Limb (tissue), 2 donors: ENCODE data around the gene PAPOLA.
"Not testable (repeated sequence)": the region's sequence is repeated elsewhere in the genome, so short reads cannot be mapped to it uniquely, and the experiment has no call there.

Source experiments
- DNase-seq, 2 donors: peaks; one replicate each; pipeline ENCODE4 v3.0.0-alpha.2; 2016; ENCODE audit errors: extremely low spot score in 2 of 2

PAPOLA gene

DNA sequence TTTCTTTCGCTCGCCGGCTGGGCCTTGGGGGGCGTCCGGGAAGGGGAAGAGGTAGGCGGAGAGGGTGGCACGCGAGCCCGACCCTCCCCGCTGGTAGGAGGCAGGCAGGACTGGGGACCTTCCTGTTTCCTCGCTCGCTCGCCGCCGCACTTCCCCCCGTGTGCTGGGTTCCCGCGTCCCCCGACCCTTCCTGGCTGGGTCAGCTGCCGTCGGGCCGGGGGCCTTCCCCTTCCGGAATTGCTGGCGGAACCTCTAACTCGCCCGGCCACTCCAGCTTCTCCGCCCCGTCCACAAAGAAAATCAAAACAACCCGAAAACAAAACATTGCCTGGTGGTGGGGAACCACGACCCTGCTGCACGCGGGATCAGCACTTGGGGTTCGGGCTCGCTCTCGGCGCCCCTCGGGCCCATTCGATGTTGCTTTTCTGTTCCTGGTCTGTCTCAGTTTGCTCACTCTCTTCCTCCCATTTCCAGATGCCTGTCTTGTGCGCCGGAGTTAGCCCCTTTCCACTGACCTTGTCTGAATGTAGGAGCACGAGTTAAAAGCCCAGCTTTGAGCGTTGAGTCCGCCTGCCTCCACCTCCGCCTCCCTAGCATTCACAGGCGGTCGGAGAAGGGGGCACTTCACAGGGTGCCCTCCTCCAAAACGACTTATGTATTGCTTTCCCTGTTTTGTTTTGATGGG lies 581 bp downstream of the PAPOLA start:
- peak in 1 of 2 donors; percentile 24 for DNase-seq

DNA sequence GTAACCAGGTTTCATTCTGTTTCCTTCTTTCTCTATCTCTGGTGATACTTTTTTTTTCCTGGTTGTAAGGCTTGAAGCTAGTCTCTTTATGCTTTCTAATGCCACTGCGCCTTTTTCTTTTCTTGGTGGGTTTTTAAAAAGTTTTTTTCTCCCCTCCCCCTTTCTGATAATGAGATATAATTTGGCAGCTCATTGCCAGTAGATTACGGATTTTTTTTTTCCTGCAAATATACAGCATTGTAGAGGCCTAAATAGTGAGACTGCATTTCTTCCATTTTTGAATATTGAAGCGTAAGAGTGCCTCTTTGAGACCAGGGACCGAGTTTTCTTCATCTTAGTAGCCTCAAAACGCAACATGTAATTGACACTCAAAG lies 1.1 kb downstream of the PAPOLA start:
- DNase-seq = no peak

DNA sequence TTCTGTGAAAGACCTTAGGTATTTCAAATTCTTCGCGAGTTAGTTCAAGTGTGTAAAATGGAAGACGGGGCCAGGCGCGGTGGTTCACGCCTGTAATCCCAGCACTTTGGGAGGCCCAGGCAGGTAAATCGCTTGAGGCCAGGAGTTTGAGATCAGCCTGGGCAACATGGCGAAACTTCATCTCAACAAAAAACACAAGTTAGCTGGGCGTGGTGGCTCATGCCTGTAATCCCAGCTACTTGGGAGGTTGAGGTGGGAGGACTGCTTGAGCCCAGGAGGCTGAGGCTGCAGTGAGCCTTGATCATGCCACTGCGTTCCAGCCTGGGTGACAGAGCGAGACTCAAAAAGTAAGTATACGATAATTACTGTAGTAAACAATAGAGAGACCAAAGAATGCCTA lies 2.2 kb downstream of the PAPOLA start:
- DNase-seq = not testable (repeated sequence)

DNA sequence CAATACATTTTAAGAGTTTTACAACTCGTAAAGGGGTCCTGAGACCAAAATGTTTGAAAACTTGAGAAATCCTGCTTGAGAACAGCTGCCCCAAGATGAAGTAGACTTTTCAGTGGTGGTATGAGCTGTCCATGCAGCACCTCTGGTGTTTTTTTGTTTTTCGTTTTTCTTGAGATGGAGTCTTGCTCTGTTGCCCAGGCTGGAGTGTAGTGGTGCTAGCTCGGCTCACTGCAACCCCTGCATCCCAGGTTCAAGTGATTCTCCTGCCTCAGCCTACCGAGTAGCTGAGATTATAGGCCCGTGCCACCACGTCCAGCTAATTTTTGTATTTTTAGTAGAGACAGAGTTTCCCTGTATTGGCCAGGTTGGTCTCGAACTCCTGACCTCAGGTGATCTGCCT lies 5.5 kb downstream of the PAPOLA start:
- no peak for DNase-seq

DNA sequence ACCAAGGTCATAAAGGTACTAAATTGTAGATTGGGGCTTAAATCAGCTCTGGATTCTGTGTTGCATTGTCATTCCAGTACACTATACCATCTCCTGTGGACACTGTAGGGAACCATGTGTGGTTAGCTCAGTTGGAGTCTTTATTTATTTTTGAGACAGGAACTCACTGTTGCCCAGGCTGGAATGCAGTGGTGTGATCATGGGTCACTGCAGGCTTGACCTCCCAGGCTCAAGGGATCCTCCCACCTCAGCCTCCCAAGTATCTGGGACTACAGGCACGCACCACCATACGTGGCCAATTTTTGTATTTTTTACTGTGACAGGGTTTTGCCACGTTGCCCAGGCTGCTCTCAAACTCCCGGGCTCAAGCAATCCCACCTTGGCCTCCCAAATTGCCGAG lies 6.7 kb downstream of the PAPOLA start:
- DNase-seq = no peak

DNA sequence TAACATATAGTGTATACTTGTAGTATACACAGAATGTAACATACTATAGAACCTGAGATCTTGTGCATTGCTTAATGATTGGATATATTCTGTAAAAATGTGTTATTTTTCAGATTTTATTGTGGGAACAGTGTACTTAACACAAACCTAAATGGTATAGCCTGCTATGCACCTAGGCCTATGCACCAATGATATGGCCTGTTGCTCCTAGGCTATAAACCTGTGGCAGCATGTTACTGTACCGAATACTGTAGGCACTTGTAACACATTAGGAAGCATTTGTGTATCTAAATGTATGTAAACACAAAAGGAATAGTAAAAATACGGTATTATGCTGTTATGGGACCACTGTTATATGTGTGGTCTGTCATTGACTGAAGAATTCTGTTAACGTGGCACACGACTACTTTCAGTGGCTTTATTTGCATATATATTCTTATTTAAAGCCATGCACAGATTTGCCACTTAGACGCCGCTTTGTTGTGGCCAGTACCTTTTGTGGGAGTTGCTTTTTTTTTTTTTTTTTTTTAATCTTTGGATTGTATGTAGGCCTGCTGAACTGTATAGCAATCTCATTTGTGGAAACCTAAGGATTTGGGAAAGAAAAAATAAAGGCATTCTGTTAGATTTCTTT lies 7.4 kb downstream of the PAPOLA start:
- DNase-seq = no peak

DNA sequence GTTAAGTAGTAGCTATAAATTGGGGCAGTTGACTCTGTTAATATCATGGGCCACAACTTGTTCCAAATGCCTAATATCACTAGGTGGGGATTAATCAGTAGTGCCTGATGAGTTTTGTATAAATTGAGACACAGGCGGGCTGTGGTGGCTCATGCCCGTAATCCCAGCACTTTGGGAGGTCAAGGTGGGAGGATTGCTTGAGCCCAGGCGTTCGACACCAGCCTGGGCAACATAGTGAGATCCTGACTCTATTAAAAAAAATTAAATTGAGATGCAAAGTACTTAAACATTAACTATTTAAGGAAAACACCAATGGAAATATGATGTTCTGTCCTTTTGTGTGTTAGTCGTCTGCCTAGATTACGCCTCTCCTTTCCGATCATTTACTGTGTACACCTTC lies 9.0 kb downstream of the PAPOLA start:
- DNase-seq = no peak

DNA sequence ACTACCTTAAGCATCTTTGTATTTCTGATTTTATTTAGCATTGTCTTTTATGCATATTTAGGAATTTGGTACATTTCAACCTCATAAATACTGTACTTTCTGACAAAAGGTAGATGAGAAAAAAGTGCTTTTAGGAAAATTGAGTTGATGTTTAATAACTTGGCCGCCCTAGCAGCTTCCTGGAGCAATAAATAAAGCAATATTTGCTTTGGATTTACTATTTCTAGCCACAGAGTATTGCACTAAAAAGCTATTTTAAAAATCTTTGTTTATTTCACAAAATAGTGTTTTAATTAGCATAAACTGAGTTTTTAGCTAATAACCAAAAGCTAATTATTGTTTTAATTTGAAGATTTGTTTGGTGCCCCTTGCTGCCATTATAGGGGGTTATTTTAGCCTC lies 9.5 kb downstream of the PAPOLA start:
- DNase-seq = no peak

DNA sequence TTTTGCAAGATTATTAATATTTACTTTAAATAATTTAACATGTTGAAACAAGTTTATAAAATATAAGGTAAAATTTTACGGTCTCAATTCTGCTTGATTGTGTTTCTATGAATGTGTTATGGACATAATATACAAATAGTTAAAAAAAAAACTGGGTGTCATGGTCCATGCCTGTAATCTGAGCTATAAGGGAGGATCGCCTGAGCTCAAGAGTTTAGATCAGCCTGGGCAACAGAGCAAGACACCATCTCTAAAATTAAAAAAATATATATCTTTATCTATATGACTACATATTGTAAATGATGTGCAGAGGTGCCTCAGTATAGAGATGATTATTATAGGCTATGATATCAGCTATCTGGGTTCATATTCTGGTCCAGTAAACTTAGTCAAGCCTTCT lies 9.9 kb downstream of the PAPOLA start:
- DNase-seq = no peak

DNA sequence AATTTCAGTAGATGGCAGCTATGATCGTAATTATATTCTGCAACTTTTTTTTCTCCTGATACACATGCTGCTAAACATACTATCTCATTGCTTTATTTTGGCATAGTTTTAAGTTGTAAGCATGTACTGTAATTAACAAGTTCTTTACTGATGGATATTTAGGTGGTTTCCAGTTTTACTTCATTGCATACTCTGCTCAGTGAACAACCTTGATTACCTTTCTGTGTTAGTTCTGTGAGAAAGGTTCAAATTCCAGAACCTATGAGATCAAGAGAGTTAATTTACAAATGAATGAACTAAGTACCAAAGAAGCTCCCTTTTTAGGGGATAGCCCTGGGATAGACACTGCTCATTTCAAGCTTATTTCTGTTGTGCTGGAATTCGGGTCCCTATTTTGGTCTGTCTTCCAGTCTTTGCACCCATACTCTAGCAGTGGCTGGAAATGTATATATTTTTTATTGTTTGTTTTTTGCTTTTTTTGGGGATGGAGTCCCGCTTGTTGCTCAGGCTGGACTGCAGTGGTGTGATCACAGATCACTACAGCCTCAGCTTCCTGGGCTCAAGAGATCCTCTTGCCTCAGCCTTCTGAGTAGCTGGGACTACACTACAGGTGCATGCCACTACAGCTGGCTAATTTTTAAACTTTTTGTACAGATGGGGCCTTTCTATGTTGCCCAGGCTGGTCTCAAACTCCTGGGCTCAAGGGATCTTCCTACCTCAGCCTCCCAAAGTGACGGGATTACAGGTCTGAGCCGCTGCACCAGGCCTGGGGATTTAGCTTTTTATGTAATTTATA lies 10.6 kb downstream of the PAPOLA start:
- no peak for DNase-seq

DNA sequence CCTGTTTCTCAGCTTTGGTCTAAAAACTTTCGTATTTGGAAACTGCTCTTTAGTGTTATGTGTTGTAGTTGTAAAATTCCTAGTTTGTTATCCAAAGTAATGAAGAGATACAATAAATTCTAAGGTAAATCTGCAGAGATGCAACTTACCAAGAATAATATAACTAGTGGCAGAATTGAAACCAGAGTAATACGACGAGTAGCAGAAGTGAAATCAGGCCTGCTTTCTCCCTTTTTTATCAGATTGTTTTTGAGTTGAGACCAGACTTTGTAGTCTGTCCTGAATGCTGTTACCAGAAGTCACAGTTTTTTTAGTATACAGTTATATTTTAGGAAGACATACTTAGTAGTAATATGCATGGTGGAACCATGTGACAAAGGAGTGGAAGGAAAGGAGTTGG lies 12.5 kb downstream of the PAPOLA start:
- DNase-seq = no peak

DNA sequence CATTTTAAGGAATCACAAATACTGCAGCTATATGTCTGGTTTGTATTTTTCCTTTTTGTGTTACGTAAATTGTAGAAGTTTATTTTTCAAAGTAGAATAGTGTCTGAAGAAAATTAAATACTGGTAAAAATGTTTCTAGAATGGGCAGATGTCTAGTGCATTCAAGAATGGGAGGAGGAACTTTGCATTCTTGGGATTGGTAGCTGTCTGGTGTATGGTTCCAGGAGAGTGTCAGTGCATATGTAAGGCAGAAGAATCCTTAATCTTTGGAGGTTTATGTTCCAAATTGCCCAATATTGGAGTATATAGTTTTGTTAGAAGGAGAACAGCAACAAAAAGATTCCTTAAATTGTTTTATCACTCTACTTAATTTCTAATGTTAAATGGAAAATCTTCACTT lies 13.5 kb downstream of the PAPOLA start:
- DNase-seq = no peak

DNA sequence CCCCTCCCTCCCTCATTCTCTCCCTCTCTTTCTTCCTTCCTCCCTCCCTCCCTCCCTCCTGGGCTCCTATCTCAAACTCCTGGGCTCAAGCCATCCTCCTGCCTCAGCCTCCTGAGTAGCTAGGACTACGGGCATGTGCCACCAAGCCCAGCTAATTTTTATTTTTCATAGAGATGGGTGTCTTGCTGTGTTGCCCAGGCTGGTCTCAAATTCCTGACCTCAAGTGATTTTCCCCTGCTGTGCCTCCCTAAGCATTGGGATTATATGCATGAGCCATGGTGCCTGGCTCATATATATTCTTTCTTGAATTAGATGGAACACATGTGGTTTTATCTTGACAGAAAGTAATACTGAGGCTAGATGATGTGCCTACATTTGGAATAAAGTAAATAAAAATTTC lies 14.2 kb downstream of the PAPOLA start:
- no peak for DNase-seq

DNA sequence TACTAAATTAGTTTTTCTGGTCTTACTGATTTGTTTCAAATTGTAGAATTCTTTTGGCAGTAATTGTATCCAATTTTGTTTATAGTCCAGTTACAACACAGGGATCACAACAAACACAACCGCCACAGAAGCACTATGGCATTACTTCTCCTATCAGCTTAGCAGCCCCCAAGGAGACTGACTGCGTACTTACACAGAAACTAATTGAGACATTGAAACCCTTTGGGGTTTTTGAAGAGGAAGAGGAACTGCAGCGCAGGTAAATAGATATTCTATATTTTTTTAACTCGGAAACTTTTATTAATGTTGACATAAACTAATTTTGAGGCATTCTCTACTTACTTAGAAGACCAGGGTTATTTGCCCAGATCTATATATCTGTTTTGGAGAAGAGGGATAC lies 17.8 kb downstream of the PAPOLA start:
- DNase-seq = no peak

DNA sequence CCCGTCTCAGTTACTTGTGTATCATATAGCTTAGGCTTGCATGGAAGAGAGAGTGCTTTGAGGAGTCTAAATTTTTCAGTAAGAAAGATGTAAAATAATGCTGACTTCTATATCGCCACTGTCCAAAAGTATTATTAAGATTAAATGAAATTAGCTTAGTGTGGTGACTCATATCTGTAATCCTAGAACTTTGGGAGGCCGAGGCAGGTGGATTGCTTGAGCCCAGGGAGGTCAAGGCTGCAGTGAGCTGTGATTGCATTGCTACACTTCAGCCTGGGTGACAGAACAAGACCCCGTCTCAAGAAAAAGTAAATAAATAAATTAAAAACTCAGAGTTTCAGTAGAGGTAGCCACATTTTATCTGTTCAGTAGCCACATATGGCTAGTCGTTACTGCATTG lies 23.3 kb downstream of the PAPOLA start:
- no peak for DNase-seq

DNA sequence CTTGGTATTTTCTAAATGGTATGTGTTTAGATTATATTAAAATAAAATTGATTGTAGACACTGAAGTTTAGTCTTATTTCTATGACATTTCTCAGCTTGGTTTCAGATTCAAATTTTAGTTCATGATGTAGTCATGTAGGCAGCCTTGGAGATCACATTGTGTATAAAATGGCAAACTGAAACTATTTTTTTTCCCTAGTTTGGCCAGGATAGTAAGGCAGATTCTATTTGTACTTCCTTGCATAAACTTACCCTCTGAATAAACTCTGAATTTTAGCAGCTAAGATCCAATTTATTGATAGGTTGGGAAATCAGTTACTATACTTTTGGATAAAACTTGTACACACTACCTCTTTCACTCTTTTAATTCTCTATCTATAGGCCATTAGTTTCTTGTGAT lies 30.4 kb downstream of the PAPOLA start:
- no peak for DNase-seq

DNA sequence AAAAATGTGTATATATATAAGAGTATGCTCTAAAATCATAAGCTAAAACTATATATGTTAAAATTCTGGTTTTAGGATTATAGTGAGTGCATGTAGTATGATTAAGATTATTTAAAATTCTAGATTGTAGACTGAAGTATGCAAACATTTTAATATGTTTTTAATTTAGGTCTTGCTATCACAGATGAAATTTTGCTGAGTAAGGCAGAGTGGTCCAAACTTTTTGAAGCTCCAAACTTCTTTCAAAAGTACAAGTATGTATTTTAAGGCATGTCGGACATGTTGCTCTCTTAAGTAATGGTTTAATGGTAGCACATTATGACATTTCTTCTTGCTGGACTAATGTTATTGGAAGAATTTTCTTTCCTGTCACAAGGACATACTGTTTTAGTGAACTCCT lies 34.6 kb downstream of the PAPOLA start:
- no peak for DNase-seq

DNA sequence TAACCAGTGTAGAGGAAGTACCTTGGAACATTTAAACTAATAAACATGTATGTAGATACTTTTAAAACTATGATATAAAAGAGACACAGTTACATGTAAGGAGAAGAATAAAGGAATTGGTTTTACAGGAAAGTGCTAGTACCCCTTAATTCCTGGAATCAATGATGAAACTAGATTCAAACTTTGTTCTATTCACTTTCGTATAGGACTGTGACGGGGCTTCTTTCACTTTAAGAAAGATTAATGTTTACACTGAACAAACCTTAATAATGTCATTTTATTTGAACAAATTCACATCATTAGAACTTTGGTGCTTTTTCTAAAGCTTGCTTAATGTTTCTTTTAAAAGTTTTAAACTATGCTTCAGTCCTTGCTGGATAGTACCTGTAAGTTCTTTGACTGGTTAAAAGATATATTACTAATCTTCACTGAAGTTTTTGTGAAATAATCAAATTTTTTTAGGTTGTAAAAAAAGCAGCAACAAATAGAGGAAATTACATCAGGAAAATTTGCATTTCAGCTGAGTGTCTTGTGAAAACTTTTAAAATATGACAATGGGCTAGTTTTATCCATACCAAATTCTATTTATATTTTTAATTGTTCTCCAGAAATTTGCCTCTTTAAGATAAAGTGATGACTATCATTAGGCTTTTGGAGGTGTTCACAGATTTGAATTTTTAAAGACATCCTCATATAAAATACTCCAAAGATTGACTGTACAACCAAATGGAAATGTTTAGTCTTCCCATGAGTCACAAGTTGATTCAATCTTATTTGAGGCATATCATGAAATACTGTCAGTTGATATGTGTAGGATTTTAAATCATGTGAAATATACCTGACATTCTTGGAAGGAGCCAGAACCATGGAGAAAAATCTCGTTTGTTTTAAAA lies 36.2 kb downstream of the PAPOLA start:
- no peak for DNase-seq

DNA sequence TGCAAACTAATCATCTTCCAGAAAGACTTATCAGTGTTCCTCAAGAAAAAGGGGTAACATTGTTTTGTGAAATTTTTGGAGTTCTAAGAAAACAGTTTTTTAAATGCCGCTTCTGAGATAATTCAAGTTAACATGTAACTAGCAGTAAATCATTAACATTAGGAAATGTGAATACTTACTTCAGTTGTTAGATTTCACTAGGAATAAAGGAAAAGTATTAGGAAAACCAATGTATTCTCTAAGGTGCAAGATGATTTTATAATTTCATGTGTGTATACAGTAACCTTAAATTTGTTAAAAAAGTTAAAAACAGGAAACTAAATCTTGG lies 36.8 kb downstream of the PAPOLA start:
- DNase-seq = no peak

DNA sequence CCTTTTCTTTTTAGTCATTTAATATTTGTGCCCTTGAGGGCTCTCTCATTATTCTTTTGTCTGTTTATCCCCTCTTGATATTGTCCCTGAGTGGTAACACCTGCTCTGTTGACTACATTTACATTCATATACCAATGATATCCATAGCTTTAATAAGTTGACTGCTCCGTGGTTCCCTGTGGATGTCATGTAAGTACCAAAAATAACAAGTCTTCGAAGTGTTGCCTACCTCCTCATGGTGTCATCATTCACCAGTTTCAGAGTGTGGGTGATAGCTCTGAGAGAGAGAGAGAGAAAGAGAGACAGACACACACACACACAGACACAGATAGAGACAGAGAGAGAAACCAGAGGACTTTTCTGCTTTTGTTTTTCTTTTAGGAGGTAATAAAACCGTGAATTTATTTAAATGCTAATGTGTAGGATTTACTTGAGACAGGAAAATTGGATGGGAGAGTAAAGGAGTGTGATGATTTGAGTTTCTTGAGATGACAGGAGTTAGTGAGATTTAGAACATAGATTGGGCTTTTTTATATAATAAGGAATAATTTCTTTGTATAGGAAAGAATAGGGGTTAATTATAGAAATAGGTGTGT lies 52.2 kb downstream of the PAPOLA start:
- no peak for DNase-seq

DNA sequence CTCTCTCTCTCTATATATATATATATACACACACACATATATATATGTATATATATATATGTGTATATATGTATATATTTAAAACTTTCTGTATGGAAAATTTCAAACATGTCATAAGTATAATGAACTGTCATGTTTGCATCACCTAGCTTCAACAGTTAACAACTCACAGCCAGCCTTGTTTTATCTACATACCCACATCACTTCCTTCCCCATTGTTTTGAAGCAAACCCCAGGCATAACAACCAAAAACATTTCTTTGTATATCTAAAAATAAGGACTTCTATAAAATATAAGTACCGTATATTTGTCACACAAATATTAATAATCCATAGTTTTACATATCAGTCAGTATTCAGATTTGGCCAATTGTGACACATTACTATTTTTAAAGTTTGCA lies 57.4 kb downstream of the PAPOLA start:
- DNase-seq = no peak

DNA sequence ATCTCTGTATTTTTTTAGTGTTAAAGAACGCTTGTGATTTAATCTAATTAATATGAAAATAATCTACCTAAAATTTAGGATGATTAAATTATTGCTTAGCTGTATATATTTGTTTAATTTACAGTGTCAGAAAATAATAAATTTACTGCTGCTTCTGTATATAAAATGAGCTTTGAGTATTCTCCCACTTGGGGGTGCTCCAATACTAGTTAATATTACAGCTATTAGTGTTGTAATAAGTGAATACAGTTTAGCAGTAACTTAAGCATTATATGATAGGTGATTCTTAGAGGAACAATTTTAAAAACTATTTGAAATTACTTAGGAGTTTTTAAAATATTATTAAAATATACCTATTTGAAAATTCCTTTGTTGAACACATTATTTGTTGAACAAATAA lies 62.2 kb downstream of the PAPOLA start:
- DNase-seq = no peak
